ENCODE measurements around the gene SFSWAP.
"Not testable (repeated sequence)": the region's sequence is repeated elsewhere in the genome, so short reads cannot be mapped to it uniquely, and the experiment has no call there.

- TF ChIP-seq CTCF, POLR2A (IDR thresholded peaks at IDR 0.05): not testable (repeated sequence)
Measured at GRCh38 chr12:131743410-131743809, 32.5 kb downstream of the SFSWAP start.
